SIG-M5 treated with dmso at 0.1 percent for 504 hours (cell line): Measurements from ENCODE around the gene STRADB.
"Not testable (repeated sequence)": the region's sequence is repeated elsewhere in the genome, so short reads cannot be mapped to it uniquely, and the experiment has no call there.

Experiments
- DNase-seq: peaks from one replicate; lab custom pipeline; 2025; ENCODE audit not compliant: unreplicated experiment; lab: John Stamatoyannopoulos, UW

The STRADB gene

DNA sequence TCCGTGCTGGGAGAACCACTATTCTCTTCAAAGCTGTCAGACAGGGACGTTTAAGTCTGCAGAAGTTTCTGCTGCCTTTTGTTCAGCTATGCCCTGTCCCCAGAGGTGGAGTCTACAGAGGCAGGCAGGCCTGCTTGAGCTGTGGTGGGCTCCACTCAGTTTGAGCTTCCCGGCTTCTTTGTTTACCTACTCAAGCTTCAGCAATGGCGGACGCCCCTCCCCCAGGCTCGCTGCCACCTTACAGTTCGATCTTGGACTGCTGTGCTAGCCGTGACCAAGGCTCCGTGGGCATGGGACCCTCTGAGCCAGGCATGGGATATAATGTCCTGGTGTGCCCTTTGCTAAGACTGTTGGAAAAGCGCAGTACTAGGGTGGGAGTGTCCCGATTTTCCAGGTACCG lies 21.2 kb upstream of the STRADB start:
- DNase-seq = not testable (repeated sequence)

DNA sequence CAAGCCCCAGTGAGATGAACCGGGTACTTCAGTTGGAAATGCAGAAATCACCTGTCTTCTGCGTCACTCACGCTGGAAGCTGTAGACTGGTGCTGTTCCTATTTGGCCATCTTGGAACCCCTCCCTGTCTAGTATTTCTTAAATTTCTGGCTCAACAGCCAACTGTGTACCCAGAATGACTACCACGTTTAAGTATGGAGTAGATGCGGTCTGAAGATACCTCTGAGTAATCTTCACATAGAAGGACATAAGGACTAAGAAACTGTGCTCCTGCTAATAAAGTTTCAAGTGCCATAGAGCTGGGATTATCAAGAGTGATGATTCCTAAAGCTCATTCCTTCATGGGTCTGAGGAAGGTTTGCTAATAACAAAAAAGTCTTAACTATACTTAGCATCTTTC lies 20.7 kb upstream of the STRADB start:
- DNase-seq = no peak

- DNase-seq = no peak
Observed at GRCh38 chr2:201432038-201432620, 19.4 kb upstream of the STRADB start.

DNA sequence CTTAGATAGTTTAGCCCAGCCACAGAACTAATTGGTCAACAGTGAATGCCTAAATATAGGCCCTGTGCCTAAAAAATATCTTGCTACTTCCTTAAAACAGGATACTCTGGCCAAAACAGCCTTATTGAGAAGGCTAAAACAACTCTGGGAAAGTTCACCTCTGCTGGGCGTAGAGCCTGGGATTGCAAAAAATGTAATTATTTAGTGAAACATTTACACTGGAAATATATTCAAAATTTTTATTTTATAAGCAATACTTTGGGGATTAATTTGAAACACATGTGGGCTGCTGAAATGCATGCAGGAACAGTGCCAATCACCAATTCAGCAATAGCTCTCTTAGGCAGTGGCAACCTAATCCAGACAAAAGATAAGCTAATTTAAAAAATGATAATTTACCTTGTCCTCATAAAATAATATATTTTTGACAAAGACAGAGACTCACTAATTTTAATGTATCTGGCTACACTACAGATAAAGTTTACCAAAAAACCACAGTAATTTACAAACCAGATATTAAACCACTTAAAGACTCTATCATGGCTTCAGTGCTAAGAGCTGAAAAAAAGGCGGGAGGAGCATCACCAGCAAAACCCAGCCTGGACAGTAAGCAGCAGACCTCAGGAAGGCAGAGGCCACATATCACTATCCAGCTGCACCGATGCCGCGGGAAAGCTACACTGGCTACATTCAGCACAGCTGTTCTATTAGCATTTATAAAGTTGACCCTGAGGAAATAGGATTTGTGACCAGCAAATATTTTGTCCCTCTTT lies 18.7 kb upstream of the STRADB start:
- peak; percentile 12 for DNase-seq

DNA sequence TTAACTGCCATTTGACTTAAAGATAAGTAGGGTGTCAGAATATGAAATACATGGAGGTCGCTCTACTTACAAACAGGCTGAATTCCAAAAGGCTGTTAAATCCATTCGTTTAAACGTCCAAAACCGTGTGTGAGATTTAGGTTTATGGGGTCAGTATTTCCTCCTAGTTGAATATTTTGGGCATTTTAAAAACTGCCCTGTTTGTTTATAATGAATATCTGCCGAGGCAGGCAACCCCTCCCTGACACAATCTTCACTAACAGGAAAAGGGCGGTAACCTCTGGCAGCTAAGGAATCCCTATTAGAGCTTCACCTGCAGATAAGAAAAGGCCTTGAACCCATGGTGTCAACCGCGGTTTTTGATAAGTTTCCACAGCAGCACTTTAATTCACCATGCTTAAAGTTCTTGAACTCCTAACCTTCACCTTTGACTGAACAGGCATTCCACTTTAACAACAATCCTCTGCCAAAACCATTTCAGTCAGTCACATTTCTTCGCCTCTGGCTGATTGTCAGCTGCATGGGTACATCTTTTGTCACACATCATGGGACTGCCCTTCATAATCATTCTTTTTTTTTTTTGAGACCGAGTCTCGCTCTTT lies 18.0 kb upstream of the STRADB start:
- DNase-seq = no peak

GRCh38 chr2:201436141-201436540 lies 15.4 kb upstream of the STRADB start:
- DNase-seq = no peak

GRCh38 chr2:201439336-201439922 lies 12.1 kb upstream of the STRADB start:
- not testable (repeated sequence) for DNase-seq

DNA sequence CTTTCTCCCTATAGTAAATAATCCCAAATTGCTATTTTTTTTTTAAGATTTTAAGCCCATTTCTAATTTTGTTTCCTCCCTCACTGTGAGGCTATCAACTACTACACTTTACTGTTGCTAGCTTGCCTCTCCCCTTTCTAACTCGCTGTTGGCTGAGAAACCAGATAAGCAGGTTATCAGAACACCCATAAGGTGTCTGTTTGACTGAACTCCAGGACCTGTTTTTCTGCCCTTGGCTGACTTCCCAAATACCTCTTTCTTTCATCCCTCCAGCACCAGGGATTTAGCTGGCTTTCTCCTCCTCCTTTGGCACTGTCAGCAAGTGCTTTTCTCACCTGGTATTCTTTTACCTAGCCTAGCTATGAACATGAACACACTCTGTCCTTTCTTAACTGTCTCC lies 11.4 kb upstream of the STRADB start:
- DNase-seq = no peak

DNA sequence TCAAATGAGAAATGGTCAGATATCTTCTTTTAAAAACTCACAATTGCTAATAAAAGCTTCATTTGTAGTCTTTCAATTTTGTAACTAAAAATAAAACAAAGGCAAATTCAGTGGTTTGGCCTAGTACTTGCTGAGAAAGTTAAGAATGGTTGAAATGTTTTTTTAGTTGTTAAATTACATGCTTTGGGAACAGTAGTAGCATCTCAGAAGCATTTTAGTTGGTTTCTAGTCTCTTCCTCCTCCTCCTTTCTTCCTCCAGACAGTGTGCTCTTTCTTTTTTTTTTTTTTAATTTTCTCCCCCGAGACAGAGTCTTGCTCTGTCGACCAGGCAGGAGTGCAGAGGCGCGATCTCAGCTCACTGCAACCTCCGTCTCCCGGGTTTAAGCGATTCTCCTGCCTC lies 10.1 kb upstream of the STRADB start:
- no peak for DNase-seq

- no peak for DNase-seq
Observed at GRCh38 chr2:201444746-201445465, 6.6 kb upstream of the STRADB start.

- DNase-seq = no peak
Observed at GRCh38 chr2:201447086-201447485, 4.5 kb upstream of the STRADB start.

- DNase-seq = no peak
Observed at GRCh38 chr2:201448061-201448460, 3.5 kb upstream of the STRADB start.

DNA sequence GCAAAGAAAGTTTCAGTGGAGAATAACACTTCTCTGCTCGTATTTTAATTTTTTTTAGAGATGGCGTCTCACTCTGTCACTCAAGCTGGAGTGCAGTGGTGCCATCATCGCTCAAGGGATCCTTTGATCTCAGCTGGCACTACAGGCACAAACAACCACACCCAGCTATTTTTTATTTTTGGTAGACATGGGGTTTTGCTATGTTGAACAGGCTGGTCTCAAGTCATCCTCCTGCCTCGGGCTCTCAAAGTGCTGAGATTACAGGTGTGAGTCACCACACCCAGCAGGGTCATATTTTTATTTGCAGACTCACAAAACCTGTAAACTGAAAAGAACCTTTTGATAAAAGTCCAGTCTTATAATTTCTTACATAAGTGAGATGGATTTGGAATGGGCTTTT lies 2.8 kb upstream of the STRADB start:
- DNase-seq = no peak

DNA sequence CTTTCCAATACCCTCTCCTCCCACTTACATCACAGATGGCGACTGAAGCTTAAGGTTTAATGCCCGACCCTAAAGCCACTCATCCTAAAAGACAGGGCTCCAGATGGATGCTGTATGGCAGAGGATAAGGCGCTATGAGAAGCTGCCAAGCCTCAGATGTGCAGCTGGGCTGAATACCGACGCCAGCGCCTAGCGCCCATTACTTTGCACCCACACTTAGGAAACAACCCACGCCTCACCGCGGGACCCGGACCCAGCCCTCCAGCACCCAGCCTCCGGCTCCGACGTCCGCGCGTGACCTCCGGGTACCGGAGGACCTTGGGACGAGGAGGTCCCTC lies 617 bp upstream of the STRADB start:
- DNase-seq = peak; percentile 28

- DNase-seq = peak; percentile 30
Observed at GRCh38 chr2:201452058-201452921, 750 bp downstream of the STRADB start.

DNA sequence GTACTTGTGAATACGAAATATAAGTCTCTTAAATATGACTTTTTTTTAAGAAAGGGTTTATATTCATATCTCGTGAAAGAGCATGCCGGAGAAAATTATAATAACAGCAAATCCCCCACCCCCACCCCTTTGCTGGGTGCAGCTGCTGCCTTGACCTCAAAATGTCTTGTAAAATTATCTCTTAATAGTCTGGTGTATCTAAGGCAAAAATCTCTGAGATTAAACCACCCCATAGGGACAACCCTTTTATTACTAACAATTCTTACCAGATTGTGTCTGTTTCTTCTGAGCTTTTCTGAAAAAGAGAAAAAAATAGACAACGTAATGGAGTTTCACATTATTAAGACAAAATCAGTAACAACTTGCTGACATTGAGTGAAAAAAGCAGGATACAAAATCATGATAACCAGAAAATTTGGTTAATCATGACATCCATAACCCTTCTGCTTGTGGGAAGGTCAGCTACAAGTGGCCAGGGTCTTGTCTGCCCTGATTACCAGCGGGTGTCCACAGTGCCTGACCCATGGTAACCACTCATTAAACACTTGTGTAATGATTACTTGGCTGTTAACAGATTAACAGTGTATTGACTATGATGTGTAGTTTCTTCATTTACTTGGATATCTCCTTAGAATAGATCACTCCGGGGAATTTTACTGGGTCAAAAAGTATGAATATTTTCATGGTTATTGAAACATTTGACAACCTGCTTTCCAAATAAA lies 1.5 kb downstream of the STRADB start:
- no peak for DNase-seq

DNA sequence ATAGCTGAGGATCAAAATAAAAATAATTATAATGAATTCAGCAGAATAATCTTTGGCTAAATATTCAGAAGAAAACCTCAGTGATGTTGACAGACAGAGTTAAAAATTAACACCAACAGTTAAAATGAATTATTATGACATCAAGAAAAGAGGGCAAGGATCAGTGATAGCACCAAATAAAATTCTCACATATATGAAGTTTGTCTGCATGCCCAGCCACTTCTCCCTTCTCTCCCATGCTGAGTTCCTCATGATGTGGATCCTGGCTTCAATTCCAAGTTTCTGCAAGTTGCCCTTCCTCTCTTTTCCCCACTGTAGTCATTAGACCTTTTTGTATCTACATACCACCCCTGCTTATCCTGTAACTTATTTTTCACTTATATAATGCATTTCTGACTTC lies 6.8 kb downstream of the STRADB start:
- no peak for DNase-seq

GRCh38 chr2:201460532-201460931 lies 9.0 kb downstream of the STRADB start:
- no peak for DNase-seq

- DNase-seq = no peak
Observed at GRCh38 chr2:201464547-201464946, 13.0 kb downstream of the STRADB start.

DNA sequence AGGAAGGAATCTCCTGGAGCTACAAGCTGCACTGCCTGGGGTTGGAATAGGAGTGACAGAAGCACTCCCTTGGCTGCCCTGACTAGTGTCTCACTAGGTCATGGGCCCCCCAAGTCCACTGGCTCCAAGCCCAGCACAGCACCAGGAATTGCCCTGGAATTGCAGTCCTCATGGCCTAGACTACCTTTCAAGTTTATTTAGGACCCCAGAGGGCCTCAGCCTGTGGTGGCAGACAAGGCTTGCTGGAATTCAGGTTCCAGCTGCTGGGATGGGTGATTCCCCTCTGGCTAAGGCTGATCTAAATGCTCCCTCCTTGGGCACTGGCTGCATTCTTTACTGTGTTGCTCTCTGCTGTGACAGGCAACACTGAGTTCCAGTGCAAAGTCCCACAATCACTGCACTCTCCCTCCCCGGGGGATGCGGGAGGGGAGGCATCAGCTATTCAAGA lies 14.0 kb downstream of the STRADB start:
- no peak for DNase-seq
